Neural cell (in vitro differentiated cells): ENCODE results near the gene SLC35E1. TPM values are rescaled to one million over a fixed set of nuclear protein-coding genes. Genes with fewer than 3 reads are reported as not detected.

Experiments
- H2AFZ ChIP-seq: fragments of 200-600, 300-800 bp; sonication (generic), shearing (Covaris generic); 2 replicates; pipeline ENCODE4 v1.6.0; 2014; ENCODE audit warnings: low read depth, mild to moderate bottlenecking, antibody characterized with exemption, low read length, moderate library complexity
- H3F3A ChIP-seq: fragments of 200-600 bp; shearing (Covaris generic); 2 replicates; pipeline ENCODE4 v1.6.1; 2016; ENCODE audit warnings: mild to moderate bottlenecking, moderate library complexity, mixed read lengths, antibody characterized with exemption, low read length; ENCODE audit not compliant: insufficient read depth, poor library complexity, severe bottlenecking
- H3K27ac ChIP-seq: fragments of 200-600, 300-800 bp; sonication (generic), shearing (Covaris generic); 2 replicates; pipeline ENCODE4 v1.5.1; 2014; ENCODE audit warnings: mild to moderate bottlenecking, low read length, moderate library complexity
- H3K27me3 ChIP-seq: fragments of 300-800, 200-600 bp; sonication (generic), shearing (Covaris generic); 2 replicates; pipeline ENCODE4 v1.6.0; 2014; ENCODE audit warnings: mild to moderate bottlenecking, low read depth, low read length, moderate library complexity; ENCODE audit not compliant: insufficient read depth
- H3K36me3 ChIP-seq: fragments of 300-800, 200-600 bp; sonication (generic), shearing (Covaris generic); 2 replicates; pipeline ENCODE4 v1.5.1; 2014; ENCODE audit warnings: mild to moderate bottlenecking, antibody characterized with exemption, low read length, moderate library complexity; ENCODE audit not compliant: insufficient read depth
- H3K4me2 ChIP-seq: fragments of 300-800, 200-600 bp; sonication (generic), shearing (Covaris generic); 2 replicates; pipeline ENCODE4 v1.6.0; 2014; ENCODE audit warnings: mild to moderate bottlenecking, low read length
- H3K4me3 ChIP-seq: fragments of 300-800, 200-600 bp; sonication (generic), shearing (Covaris generic); 2 replicates; pipeline ENCODE4 v1.5.1; 2014; ENCODE audit warnings: mild to moderate bottlenecking, low read length, moderate library complexity
- H3K79me2 ChIP-seq: fragments of 200-600 bp; shearing (Covaris generic); replicated peaks from 2 replicates; pipeline ENCODE4 v1.6.0; 2014; ENCODE audit warnings: mild to moderate bottlenecking, low read length, moderate library complexity; ENCODE audit not compliant: insufficient read depth
- H3K9ac ChIP-seq: fragments of 300-800, 200-600 bp; sonication (generic), shearing (Covaris generic); 2 replicates; pipeline ENCODE4 v1.6.1; 2016; ENCODE audit warnings: mild to moderate bottlenecking, low read length, mixed read lengths
- H3K9me2 ChIP-seq: fragments of 200-600 bp; shearing (Covaris generic); 2 replicates; pipeline ENCODE4 v1.6.1; 2016; ENCODE audit warnings: mild to moderate bottlenecking, low read length, mixed read lengths; ENCODE audit not compliant: insufficient read depth
- H3K9me3 ChIP-seq: fragments of 200-600, 300-800 bp; sonication (generic), shearing (Covaris generic); 2 replicates; pipeline ENCODE4 v1.6.1; 2016; ENCODE audit warnings: mild to moderate bottlenecking, mixed run types, low read length, moderate library complexity, mixed read lengths
- H4K20me1 ChIP-seq: fragments of 200-600 bp; shearing (Covaris generic); 2 replicates; pipeline ENCODE4 v1.6.1; 2016; ENCODE audit warnings: mild to moderate bottlenecking, mixed run types; ENCODE audit not compliant: insufficient read depth
- EP300 ChIP-seq: fragments of 450-650 bp; conservative IDR thresholded peaks from 2 replicates; pipeline ENCODE4 v1.6.1; 2014; ENCODE audit warnings: antibody characterized with exemption, mild to moderate bottlenecking, moderate library complexity; ENCODE audit not compliant: poor library complexity, severe bottlenecking
- EZH2 ChIP-seq: fragments of 200-600, 300-800 bp; shearing (Covaris generic), sonication (generic); IDR thresholded peaks from 2 replicates; pipeline ENCODE4 v1.6.1; 2014; ENCODE audit warnings: antibody characterized with exemption, low read length, borderline replicate concordance, mild to moderate bottlenecking; ENCODE audit not compliant: insufficient read depth, poor library complexity, severe bottlenecking
- MXI1 ChIP-seq: fragments of 450-650 bp; conservative IDR thresholded peaks from 2 replicates; pipeline ENCODE4 v1.6.1; 2014; ENCODE audit warnings: antibody characterized with exemption, mild to moderate bottlenecking; ENCODE audit not compliant: poor library complexity, severe bottlenecking
- POLR2AphosphoS5 ChIP-seq: IDR thresholded peaks from 2 replicates; pipeline ENCODE4 v1.6.1; 2012
- RAD21 ChIP-seq: fragments of 450-650 bp; conservative IDR thresholded peaks from 2 replicates; pipeline ENCODE4 v1.6.1; 2014; ENCODE audit warnings: antibody characterized with exemption, mild to moderate bottlenecking, moderate library complexity
- SMC3 ChIP-seq: fragments of 450-650 bp; conservative IDR thresholded peaks from 2 replicates; pipeline ENCODE4 v1.6.1; 2014; ENCODE audit warnings: antibody characterized with exemption, mild to moderate bottlenecking, moderate library complexity; ENCODE audit not compliant: poor library complexity
- TAF1 ChIP-seq: IDR thresholded peaks from 2 replicates; pipeline ENCODE4 v1.6.1; 2012; ENCODE audit warnings: low read depth
- polyA plus RNA-seq: library from polyadenylated mRNA; depleted of rRNA; stranded (reverse); fragments of >200 nt; gene quantifications from 2 replicates; pipeline ENCODE4 v1.2.3, GENCODE V29; 2014
- TF ChIP-seq, protein P1 (sequence below): fragments of 450-650 bp; IDR thresholded peaks from 2 replicates; pipeline ENCODE4 v1.5.1; 2014; ENCODE audit warnings: antibody characterized with exemption, mild to moderate bottlenecking, moderate library complexity; ENCODE audit not compliant: poor library complexity, severe bottlenecking
- TF ChIP-seq, protein P2 (sequence below): IDR thresholded peaks from 2 replicates; pipeline ENCODE4 v1.6.1; 2012; ENCODE audit warnings: borderline replicate concordance

SLC35E1 gene
- polyA plus RNA-seq, 1 donor from 2014 or later = 23.9 TPM

DNA sequence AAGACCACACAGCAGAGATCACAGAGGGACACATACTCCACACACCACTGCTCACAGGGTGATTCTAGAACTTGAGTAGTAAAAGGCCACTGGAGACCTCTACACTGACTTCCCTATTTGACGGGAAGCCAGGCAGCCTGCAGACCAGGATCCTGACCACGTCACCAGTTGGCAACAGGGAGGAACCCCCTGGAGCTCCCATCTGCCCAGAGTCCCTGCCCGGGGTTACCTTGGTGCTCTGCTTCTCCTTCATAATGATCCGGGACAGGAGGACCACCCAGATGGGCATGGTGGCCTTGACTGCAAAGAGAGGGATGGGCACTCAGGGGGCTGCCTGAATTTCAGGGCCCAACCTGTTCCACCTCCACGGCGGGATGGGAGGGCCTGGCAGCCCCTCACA lies 932 bp downstream of the SLC35E1 start:
- Histone ChIP-seq H3F3A (no peaks in the 10 kb centered on the region), H3K9me2 (no peaks in the 10 kb centered on the region), H3K36me3 (peaks cover 4% of the 10 kb centered on the region), H3K4me3 (peak overlapping the region; percentile 87), H3K9me3 (no peaks in the 10 kb centered on the region), H4K20me1 (no peaks in the 10 kb centered on the region), H3K4me2 (peak overlapping the region; percentile 66), H3K27me3 (no peaks in the 10 kb centered on the region), H3K79me2 (peaks cover 31% of the 10 kb centered on the region), H2AFZ (no peak overlapping the region), H3K27ac (no peak overlapping the region), H3K9ac (peak overlapping the region; percentile 65)
- no peak for TF ChIP-seq EP300
- TF ChIP-seq, protein P1, sequence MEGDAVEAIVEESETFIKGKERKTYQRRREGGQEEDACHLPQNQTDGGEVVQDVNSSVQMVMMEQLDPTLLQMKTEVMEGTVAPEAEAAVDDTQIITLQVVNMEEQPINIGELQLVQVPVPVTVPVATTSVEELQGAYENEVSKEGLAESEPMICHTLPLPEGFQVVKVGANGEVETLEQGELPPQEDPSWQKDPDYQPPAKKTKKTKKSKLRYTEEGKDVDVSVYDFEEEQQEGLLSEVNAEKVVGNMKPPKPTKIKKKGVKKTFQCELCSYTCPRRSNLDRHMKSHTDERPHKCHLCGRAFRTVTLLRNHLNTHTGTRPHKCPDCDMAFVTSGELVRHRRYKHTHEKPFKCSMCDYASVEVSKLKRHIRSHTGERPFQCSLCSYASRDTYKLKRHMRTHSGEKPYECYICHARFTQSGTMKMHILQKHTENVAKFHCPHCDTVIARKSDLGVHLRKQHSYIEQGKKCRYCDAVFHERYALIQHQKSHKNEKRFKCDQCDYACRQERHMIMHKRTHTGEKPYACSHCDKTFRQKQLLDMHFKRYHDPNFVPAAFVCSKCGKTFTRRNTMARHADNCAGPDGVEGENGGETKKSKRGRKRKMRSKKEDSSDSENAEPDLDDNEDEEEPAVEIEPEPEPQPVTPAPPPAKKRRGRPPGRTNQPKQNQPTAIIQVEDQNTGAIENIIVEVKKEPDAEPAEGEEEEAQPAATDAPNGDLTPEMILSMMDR = no peak
- TF ChIP-seq, protein P2, sequence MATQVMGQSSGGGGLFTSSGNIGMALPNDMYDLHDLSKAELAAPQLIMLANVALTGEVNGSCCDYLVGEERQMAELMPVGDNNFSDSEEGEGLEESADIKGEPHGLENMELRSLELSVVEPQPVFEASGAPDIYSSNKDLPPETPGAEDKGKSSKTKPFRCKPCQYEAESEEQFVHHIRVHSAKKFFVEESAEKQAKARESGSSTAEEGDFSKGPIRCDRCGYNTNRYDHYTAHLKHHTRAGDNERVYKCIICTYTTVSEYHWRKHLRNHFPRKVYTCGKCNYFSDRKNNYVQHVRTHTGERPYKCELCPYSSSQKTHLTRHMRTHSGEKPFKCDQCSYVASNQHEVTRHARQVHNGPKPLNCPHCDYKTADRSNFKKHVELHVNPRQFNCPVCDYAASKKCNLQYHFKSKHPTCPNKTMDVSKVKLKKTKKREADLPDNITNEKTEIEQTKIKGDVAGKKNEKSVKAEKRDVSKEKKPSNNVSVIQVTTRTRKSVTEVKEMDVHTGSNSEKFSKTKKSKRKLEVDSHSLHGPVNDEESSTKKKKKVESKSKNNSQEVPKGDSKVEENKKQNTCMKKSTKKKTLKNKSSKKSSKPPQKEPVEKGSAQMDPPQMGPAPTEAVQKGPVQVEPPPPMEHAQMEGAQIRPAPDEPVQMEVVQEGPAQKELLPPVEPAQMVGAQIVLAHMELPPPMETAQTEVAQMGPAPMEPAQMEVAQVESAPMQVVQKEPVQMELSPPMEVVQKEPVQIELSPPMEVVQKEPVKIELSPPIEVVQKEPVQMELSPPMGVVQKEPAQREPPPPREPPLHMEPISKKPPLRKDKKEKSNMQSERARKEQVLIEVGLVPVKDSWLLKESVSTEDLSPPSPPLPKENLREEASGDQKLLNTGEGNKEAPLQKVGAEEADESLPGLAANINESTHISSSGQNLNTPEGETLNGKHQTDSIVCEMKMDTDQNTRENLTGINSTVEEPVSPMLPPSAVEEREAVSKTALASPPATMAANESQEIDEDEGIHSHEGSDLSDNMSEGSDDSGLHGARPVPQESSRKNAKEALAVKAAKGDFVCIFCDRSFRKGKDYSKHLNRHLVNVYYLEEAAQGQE = no peak
- no peak for TF ChIP-seq POLR2AphosphoS5
- TF ChIP-seq MXI1 = no peak
- no peak for TF ChIP-seq RAD21
- TF ChIP-seq TAF1 = no peak
- TF ChIP-seq SMC3 = no peak
- TF ChIP-seq EZH2 = no peak

DNA sequence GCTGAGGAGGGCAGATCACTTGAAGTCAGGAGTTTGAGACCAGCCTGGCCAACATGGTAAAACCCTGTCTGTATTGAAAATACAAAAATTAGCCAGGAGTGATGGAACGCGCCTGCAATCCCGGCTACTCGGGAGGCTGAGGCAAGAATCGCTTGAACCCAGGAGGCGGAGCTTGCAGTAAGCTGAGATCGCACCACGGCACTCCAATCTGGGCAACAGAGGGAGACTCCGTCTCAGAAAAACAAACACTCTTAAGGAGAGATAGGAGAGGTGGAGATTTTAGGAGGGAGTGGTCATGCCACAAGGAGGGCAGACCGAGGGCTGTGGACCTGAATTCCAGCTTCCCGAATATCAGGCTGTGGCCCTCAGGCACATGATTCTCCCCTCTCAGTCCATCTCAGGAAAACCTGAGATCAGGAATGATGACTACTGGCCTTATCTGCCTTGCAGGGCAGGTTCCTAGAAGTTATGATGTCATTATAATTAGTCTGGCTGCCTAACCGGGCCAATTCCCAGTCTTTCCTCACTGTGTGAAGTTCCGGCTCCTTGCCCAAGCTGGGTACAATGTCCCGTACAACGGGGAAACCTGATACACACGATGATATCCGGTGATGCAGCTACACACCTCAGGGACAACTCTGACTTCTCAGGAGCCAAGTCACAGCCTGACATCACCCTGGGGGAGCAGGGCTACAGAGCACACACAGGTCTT lies 2.5 kb downstream of the SLC35E1 start:
- Histone ChIP-seq H3F3A (no peaks in the 10 kb centered on the region), H3K4me2 (no peak overlapping the region), H3K4me3 (no peak overlapping the region), H3K27me3 (no peaks in the 10 kb centered on the region), H4K20me1 (no peaks in the 10 kb centered on the region), H3K36me3 (peaks cover 7% of the 10 kb centered on the region), H3K27ac (no peak overlapping the region), H3K9me3 (no peaks in the 10 kb centered on the region), H3K9ac (no peak overlapping the region), H3K79me2 (peaks cover 26% of the 10 kb centered on the region), H2AFZ (no peak overlapping the region), H3K9me2 (no peaks in the 10 kb centered on the region)
- TF ChIP-seq SMC3 (no peak), MXI1 (no peak), RAD21 (no peak), EZH2 (no peak), POLR2AphosphoS5 (no peak), EP300 (no peak), TAF1 (no peak)
- TF ChIP-seq, protein P2 = no peak
- TF ChIP-seq, protein P1 = no peak
